Renal cortical epithelial cell (primary cell): ENCODE results near the gene NASP. TPM values are rescaled to one million over a fixed set of nuclear protein-coding genes. Genes with fewer than 3 reads are reported as not detected.

Experiments
- DNase-seq: peaks from one replicate; pipeline ENCODE4 v3.0.0-alpha.2; 2011; ENCODE audit warnings: low read depth
- total RNA-seq: library from RNA; depleted of rRNA; stranded (reverse); fragments of >200 nt; gene quantifications from 2 replicates; pipeline ENCODE4 v1.2.3, GENCODE V29; 2014

The NASP gene
- total RNA-seq, 1 donor from 2014 or later: 46.4 TPM

DNA sequence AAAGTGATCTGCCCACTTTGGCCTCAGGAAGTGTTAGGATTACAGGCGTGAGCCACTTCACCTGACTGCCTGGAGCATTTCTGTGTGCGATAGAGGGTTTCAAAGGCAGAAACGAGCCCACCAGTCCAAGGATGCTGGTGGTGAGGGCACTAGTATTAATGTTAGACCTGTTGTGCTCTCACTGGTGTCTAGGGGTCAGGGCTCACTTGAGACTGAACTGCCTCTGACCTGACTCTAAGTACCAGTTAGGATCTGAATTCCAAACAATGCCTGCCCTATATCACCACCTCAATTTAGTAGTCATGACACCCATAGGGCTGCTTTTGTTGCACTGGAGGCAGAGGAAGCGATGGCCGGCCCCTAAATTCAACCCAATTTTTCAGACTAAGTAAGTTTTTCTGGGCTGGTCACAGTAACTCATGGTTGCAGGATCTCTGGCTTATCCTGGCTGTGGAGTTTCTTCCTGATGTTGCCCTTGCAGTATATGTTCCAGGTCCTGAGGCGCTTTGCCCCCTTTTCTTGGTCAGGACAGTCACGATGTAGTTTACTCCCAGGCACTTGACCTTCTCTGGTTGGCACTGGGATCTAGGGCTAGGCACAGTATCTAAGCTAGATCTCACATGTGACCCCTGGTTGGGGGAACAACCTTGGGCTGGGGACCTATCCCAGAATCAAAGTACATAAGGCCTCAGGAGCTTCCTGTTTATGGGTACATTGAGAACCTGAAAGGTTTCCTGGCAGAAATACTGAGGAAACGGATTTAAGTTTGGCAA, 35.5 kb downstream of the NASP start:
- DNase-seq: no peak

DNA sequence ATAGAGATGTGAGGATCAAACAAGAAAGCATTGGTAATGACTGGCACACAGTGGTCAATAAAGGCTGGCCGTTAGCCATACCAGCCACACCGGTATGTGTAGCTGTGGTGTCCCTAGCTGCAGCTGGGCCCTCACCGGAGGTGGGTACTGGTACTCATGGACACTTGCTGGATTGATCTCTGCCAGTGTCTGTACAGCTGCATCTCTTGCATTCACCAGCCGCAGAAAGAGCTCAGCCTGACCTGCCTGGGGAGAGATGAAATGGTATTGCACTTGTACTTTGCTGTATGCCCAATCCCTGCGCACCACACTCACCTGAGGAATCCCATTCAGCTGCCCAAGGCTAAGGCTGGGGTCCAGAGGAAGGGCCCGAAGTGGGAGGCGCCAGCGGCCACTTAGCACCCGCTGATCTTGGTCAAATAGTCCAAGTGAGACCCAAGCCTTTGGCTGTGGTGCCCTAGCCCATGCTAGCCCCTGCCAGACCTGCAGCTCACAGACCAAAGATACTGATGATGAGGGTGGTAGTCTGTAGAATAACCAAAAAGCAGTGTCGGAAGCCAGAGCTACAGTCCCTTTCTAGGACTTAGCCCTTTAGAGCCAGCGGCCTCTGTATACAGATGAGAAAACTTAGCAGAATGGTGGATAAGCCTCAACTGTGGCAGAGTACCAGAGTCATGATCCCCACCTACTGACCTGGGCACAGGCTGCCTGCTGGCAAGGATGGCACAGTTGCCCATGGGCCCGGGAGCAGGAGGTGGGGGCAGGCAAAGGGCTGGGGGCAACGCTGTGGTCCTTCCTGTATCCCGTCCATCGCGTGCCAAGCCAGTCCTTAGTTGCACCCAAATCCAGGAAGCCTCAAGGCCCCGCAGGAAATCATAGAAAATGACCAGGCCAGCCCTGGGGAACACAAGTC, 37.0 kb downstream of the NASP start:
- no peak for DNase-seq

DNA sequence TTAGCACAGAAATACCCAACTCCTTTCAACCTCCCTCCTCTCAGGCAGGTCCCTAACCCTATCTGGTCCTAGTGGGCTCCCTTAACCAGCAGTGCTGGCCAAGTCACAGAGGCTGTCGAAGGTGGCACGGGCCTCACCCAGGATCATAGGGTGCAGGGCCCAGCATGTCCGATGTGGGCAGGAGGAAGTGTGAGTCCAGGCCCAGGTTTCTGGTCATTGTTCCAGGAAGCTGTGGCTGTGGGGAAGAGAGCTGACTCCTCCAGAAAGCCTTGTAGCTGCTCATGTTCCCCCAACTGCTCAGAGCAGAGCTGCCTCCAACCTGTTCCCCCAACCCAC, 37.6 kb downstream of the NASP start:
- DNase-seq: no peak

DNA sequence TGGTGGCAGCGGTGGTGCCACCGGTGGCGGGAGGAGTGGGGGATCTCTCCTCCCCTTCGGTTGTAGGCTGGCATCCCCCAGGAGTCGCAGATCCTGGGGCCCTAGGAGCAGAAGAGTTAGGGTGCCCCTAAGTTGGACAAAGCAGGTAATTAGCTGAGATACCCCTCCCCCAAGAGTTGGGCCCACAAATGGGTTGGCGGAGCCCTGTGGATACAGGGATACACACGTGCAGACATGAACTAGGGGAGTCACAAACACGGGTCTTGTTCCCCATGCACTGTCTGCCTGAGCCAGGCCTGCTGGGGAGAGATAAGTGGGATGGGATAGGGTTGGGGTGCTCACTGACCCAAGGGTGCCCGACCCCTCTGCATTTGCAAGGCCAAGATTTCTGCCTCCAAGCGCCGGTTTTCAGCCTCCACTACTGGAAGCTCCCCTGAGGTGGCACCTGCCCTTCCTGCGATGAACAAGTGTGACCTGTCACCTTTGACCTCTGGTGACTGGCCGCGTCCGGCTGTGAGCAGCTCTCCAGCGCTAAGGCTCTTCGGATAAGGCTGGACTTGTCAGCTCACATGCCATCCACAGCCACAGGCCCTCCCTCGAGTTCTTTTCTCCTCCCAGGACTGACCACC, 38.2 kb downstream of the NASP start:
- no peak for DNase-seq

DNA sequence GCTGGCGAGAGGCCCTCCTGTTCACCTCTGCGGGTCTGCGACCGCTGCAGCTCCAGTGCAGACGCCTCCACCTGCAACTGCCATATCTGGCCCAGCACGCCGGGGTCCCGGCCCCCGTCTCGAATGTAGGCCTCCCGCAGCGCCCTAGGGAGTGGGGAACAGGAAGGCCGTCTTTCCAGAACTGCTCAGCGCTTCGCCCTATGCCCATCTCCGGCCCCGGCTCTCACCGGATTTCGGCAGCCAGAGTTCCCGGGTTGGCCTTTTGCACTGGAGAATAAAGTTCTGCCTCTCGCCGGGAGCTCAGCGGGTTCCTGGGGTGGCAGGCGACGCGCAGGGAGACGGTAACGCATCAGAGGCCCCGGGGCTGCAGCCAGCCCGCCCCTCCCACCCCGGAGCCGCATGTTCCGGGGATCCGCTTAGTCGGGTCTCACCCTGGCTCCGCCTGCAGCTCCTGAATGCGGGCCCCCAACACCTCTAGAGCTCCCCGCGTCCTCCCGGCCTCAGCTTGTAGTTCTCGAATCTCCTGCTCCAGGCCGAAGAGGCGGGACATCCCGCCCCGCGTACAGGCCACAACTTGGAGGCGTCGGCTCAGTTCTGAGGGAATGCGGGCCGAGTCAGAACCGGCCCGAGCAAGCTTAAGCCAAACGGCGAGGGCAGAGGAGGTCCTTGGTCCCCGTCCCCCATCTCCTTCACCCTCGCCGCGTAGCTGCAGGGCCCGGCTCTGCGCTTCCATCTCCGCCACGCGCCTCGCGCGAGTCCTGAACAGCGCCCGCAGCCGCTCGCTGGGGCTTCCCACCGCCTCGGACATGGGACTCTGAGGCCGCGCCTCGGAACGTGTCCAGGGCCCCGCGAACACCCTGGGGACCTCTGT, 38.9 kb downstream of the NASP start:
- DNase-seq: no peak

DNA sequence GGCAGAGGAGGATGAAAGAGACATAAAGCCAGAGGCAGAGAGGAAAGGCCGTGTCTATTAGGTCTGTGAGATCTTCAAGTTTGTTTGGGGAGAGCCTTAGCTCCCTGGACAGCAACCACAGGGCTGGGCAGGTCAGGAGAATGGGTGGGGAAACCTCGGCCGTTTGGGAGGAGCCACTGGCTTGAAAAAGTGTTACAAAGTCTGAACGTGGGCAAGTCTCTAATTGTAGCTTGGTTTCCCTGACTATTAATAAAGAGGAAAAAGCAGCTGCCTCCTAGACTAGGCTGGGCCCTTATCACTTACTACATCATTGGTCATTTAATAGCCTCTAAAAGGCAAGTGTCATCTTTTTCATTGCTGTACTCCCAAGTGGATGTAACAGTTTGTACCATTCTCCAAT, 40.1 kb downstream of the NASP start, which contains the start of gene CCDC17:
TSS of gene CCDC17 (minus strand) at position 83 of the 400 bp plus-strand sequence. CDS start 145 bp downstream, outside the sequence.
- DNase-seq: no peak

DNA sequence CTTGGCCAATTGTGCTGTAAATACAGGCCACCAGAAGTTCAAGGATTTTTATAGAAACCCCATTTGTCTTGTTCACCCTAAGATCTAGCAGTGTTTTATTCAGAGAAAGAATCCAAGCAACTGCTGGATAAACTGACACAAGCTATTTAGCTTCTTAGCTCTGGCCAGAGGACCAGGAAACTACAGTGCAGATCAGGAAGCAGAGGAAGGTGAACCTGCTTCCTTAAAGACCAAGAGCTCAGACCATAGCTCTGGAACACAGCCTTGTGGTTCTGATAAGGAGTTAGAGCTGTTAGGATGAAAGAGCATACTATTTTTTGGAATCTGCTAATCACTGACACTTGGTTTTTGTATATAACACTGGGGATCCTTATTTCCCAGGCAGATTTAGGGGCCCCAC, 45.2 kb downstream of the NASP start:
- DNase-seq: no peak

DNA sequence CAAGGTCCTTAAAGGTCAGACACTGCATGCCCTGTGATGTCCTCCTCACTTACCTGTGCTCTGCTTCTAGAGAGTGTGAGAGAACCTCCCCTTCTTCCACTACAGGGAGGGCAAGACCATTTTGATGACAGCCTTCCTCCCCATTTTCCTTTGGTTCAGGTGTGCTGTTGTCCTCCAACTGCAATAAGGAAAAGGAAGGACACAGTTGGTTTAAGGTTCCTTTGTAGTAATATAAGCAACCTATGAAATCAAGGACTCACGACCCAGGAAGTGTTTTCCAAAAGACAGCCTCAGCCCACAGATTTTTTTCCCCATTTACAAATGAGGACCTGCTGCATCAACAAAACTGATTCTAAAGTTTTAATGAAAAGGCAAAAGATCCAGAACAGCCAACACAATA, 46.6 kb downstream of the NASP start:
- no peak for DNase-seq

DNA sequence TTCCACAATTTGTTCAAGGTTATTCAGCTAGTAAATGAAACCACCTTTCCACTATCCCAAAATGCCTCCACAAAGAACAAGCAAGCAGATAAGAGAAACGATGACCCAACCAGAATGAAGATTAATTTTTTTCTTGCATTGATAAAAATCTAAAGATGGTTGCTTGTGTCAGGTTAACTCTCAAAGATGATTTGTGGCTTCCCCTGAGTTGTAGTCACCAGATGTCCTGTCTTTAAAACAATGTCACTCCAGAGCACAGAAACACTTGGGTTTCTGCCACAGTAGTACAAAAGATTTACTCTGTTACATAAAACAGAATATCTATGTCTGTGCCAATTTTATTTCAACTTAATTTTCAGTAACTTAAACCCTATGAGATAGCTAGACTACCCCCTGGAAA, 51.4 kb downstream of the NASP start:
- DNase-seq: no peak

DNA sequence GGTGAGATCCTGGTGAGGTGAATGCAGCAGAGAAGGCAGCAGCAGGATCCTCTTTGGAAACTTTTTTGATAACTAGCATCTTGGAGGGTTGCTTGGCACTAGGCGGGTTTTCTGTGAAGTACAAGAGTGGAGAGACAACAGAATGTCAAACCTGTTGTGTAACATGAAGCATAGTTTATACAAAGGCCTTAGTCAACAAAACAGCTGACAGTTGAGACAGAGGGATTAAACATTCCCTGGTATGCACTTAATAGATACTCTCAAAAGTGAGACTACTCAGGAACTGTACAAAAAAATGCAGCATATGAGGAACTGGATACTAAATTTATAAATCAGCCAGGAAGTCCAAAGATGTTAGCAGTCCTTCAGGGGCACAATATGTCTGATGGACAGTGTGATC, 56.5 kb downstream of the NASP start:
- no peak for DNase-seq

DNA sequence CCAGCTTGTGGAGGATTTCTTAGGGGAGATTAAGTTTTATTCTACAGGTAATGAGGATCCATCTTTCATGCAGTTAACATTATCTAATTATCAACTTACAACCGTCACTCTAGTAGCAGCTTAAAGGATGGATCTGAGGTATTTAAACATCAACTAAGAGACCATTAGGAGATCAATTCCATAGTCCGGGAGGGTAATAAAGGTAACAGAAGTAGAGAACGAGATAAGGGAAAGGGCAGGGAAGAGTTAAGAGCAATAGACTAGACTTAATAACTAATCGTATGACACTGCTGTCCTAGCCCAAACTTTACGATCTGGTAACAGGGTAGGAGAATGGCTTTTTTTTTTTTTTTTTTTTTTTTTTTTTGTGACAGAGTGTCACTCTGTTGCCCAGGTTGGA, 59.5 kb downstream of the NASP start:
- no peak for DNase-seq

DNA sequence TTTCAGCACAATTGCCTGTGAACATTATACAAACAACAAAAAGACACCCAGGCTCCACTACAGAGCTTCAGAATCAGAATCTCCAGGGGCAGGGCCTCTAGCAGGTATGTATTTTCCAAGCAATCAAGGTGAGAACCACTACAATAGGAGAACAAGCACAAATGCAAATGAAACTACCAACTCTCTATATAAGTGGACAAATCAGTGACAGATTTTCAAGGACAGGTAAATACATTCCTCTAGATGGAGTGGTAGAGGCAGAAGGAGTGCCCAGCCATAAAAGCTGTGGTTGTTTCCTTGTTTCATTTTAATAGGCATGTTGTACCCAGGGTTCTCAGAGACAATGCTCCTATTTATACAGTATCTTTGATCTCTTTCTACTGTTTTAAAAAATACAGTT, 60.1 kb downstream of the NASP start:
- peak; percentile 67 for DNase-seq

DNA sequence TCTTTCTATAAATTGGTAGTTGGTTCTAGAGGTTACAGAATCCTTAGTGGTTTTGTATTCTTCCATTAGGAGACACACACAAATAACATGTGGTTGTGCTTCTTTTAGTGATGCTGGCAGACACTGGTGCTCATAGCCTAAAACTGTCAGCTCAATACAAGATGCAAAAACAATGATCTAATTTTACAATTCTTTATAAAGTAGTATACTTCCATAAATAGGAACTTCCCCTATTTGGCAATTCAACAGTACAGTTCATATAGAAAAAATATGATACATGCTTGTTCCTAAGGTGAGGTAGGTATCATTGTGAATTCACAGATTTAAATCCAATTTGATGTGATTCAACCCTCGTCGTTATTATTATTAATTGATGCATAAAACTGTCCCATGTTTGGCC, 60.8 kb downstream of the NASP start:
- no peak for DNase-seq

DNA sequence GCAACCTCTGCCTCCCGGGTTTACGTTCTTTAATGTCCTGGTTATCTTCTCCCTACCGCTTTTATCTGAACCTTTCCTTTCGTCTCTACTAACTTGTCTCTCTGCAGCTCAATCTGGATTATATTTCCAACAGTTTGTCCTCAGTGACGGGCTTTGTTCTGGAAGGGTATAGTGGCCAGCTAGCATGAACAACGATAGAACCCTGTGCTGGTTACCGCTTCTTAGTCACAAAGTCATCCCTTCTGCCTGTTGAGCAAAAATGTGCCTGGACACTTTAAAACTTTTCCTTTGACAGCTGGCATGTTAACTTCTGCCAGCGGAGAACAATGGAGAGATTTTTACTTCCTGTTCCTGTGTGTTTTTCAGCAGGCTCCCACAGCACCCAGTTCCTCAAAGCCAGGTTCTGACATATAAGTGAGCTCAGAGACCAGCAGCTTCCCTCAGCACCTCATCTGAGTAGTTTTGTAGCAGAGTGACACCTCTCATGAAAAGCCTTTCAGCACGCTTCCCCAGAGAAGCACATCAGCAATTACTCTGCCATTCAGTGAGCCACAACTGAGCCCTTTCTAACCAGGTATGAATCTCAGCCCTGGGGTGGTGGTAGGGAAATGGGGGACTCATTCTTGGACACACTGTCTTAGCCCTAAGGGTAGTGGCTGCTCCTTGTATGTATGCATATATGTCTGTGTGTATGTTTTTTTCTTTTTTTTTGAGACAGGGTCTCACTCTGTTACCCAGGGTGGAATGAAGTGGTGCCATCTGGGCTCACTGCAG, 63.6 kb downstream of the NASP start:
- DNase-seq: no peak

DNA sequence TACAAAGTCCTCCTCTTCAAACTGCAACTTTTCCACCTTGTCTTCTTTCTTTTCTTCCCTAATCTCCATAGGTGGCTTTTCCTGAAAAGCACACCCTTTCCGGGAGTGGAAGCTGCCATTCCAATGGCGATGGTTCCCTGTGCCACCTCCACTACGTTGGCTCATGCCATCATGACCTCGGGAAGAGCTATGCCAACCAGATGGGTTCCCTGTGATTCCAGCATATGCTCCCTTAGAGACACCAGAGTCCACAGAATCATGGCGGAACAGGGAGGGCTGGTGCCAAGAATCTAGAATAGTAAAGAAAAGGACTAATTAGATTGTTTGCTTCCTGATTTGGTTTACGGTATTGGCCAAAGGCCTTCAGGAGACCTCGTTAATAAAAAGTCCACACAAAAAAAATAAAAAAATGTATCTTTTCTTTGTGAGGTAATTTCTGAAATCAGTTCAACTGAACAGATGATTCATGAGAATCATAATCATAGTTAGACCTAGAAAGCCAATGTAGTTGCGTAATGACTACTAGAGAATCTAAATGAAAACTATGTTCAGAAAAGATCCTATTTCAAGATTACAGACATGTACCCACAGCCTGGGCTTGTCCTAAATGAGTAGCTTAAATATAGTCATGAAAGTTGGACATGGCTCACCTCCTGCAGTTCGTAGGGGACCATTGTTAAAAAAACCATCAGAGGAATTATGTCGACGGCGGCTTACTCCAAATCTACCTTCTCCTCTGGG, 70.9 kb downstream of the NASP start:
- no peak for DNase-seq

DNA sequence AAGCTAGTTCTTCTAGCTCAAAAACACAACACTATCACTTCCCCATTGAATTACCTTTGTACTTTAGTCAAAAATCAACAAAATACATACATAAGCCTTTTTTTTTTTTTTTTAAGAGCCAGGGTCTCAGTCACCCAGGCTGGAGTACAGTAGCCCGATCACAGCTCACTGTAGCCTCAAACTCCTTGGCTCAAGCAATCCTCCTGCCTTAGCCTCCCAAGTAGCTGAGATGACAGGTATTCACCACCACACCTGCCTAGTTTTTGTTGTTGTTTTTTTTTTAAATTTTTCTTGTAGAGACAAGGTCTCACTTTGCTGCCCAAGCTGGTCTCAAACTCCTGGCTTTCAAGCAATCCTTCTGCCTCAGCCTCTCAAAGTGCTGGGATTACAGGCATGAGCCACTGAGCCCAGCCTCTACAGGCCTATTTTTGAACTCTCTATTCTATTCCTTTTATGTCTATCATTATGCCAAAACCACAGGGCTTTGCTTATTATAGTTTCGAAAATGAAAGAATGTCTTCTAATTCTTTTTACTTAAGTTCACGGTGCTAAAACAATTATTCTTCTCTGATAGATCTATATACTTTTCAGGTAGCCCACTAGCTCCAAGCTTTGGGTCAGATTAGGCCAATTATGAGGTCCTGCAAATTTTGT, 72.9 kb downstream of the NASP start:
- DNase-seq: no peak

DNA sequence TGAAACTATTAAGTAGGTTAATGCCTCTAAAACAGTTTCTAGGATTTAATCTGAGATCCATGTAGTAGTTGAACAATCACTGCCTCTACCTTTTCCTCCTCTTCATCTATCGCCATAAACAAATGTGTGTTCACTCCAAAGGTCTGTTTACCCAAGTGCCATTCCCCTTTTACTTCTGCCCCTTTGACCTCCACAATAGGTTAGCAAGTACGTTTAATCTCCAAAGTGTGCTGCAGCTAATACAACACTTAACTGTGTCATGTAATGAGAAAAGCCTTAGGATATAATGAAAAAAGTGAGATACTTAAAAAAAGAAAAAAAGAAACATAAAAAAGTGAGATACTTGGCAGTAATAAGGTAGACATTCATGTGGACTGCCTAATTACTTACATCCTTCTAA, 74.3 kb downstream of the NASP start:
- DNase-seq: no peak

DNA sequence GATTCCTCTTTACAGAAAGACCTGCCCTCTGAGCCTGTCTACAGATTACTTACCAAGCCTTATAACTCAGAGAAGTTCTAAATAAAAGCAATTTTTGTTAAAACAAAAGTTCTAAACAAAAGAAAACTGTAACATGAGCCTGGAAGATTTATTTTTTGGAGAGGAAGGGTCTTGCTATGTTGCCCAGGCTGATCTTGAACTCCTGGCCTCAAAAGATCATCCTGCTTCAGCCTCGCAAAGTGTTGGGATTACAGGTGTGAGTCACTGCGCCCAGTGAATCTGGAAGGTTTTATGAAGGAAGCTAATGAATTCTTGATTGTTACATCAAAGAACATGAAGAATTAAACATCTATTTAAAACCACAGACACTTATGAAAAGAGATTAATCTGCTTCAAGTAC, 75.4 kb downstream of the NASP start:
- DNase-seq: no peak

DNA sequence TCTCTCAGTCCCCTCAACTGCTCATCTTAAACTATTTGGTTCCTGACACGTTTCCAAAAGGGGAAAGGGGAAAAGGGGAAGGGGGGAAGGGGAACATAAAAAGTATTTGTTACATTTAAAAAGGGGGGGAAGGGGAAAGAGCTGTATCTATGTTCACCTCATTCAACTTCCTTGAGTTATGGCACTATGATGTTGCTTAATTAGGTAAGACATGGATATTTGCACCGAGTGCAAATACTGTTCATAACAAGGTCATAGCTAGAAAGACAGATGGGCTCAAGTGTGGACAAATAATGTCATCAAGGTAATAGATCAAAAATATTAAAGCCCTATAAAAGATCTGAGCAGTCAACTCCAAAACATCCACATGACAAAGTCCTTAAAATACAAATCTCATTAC, 76.5 kb downstream of the NASP start:
- no peak for DNase-seq

DNA sequence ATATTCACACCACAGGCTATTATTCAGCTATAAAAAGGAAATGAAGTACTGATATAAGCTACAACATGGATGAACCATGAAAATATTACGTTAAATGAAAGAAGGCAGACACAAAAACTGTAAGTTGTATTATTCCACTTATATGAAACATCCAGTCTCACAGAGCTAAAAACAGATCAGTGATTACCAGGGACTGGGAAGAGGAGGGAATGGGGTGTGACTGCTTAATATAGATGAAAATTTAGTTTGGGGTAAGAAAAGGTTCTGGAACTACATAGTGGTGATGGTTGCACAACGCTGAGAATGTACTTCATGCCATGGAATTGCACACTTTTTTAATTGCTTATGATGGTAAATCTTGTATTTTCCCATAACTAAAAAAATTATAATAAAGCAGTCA, 83.0 kb downstream of the NASP start:
- no peak for DNase-seq
